ENCODE measurements around the gene TOM1L2. TPM values are rescaled to one million over a fixed set of nuclear protein-coding genes. Genes with fewer than 3 reads are reported as not detected.

Gene TOM1L2
- total RNA-seq, 1 donor from 2014 or later: 43.7 TPM

- no peak for DNase-seq (ENCODE audit: low spot score)
Observed at GRCh38 chr17:17877529-17878358, 94.5 kb downstream of the TOM1L2 start.

- DNase-seq (ENCODE audit: low spot score): no peak
Observed at GRCh38 chr17:17876959-17877528, 95.2 kb downstream of the TOM1L2 start.

GRCh38 chr17:17874478-17874877, 97.7 kb downstream of the TOM1L2 start:
- DNase-seq (ENCODE audit: low spot score): no peak

GRCh38 chr17:17873450-17873991, 98.7 kb downstream of the TOM1L2 start:
- no peak for DNase-seq (ENCODE audit: low spot score)

- no peak for DNase-seq (ENCODE audit: low spot score)
Observed at GRCh38 chr17:17872547-17873345, 99.5 kb downstream of the TOM1L2 start.

GRCh38 chr17:17871913-17872312, 100.3 kb downstream of the TOM1L2 start:
- DNase-seq (ENCODE audit: low spot score): no peak

- no peak for DNase-seq (ENCODE audit: low spot score)
Observed at GRCh38 chr17:17870247-17870646, 102.0 kb downstream of the TOM1L2 start.

- no peak for DNase-seq (ENCODE audit: low spot score)
Observed at GRCh38 chr17:17868641-17869522, 103.3 kb downstream of the TOM1L2 start.

GRCh38 chr17:17866897-17867296, 105.3 kb downstream of the TOM1L2 start:
- DNase-seq (ENCODE audit: low spot score): no peak

- no peak for DNase-seq (ENCODE audit: low spot score)
Observed at GRCh38 chr17:17866425-17866824, 105.8 kb downstream of the TOM1L2 start.

GRCh38 chr17:17865035-17865434, 107.2 kb downstream of the TOM1L2 start:
- DNase-seq (ENCODE audit: low spot score): no peak

- DNase-seq (ENCODE audit: low spot score): no peak
Observed at GRCh38 chr17:17860766-17861107, 111.5 kb downstream of the TOM1L2 start.

GRCh38 chr17:17859909-17860765, 112.1 kb downstream of the TOM1L2 start:
- no peak for DNase-seq (ENCODE audit: low spot score)

- DNase-seq (ENCODE audit: low spot score): no peak
Observed at GRCh38 chr17:17857496-17857895, 114.7 kb downstream of the TOM1L2 start.

- DNase-seq (ENCODE audit: low spot score): no peak
Observed at GRCh38 chr17:17856386-17856785, 115.8 kb downstream of the TOM1L2 start.

- no peak for DNase-seq (ENCODE audit: low spot score)
Observed at GRCh38 chr17:17855976-17856375, 116.2 kb downstream of the TOM1L2 start.

- no peak for DNase-seq (ENCODE audit: low spot score)
Observed at GRCh38 chr17:17853811-17854447, 118.3 kb downstream of the TOM1L2 start.

GRCh38 chr17:17852930-17853329, 119.3 kb downstream of the TOM1L2 start:
- DNase-seq (ENCODE audit: low spot score): no peak

Data from mesenteric fat pad (tissue), 1 donor.